Stomach (tissue), 4 donors: Measurements from ENCODE around the gene WWOX.

ENCODE experiments used
- CTCF ChIP-seq, 7 experiments: fragments of 450-650 bp in 4 of 7; fragments of 200-600 bp in 3 of 7; sonication (generic) in 3 of 7; IDR thresholded peaks; one replicate each; pipeline ENCODE4 v1.5.1; 2016 to 2019; ENCODE audit warnings: antibody characterized with exemption in 7 of 7, control low read depth in 2 of 7, mild to moderate bottlenecking in 1 of 7
- EP300 ChIP-seq: sonication (generic); formaldehyde crosslinking; IDR thresholded peaks from one replicate; pipeline ENCODE4 v1.6.1; 2017; ENCODE audit warnings: antibody characterized with exemption

- no peak for TF ChIP-seq EP300
- no peak for TF ChIP-seq CTCF (IDR thresholded peaks at IDR 0.05)
Observed at GRCh38 chr16:78592111-78592510, 492.7 kb downstream of the WWOX start.
